ENCODE measurements around the gene JCHAIN. TPM values are rescaled to one million over a fixed set of nuclear protein-coding genes. Genes with fewer than 3 reads are reported as not detected.

JCHAIN gene
- total RNA-seq, 2 donors from 2014 or later: not detected

GRCh38 chr4:70607334-70607853, 58.9 kb downstream of the JCHAIN start:
- H3K9me3 Mint-ChIP-seq: no peaks in the 10 kb centered on the region
- no peak overlapping the region for H3K27ac Mint-ChIP-seq
- no peak for ATAC-seq (replicated peaks)
- no peak overlapping the region for H3K4me3 Mint-ChIP-seq
- H3K4me1 Mint-ChIP-seq: no peaks in the 10 kb centered on the region
- H3K27me3 Mint-ChIP-seq: peaks cover 21% of the 10 kb centered on the region
- no peaks in the 10 kb centered on the region for H3K36me3 Mint-ChIP-seq (ENCODE audit: low read depth)

GRCh38 chr4:70606459-70606858, 59.8 kb downstream of the JCHAIN start:
- Mint-ChIP-seq H3K27ac (no peak overlapping the region), H3K27me3 (peaks cover 15% of the 10 kb centered on the region), H3K9me3 (no peaks in the 10 kb centered on the region), H3K4me1 (no peaks in the 10 kb centered on the region), H3K4me3 (no peak overlapping the region), H3K36me3 (ENCODE audit: low read depth) (no peaks in the 10 kb centered on the region)
- no peak for ATAC-seq (replicated peaks)

Other genes starting within 250 kb of the JCHAIN start
- gene MUC7, start 194.3 kb downstream of the JCHAIN start, total RNA-seq: not detected
- gene AMTN, start 147.9 kb downstream of the JCHAIN start, total RNA-seq: not detected
- gene AMBN, start 74.3 kb downstream of the JCHAIN start, total RNA-seq: not detected
- not detected for gene ENAM, start 37.8 kb downstream of the JCHAIN start, total RNA-seq
- 10 to 100 TPM; 23.8 to 29.1 TPM for gene UTP3, start 22.0 kb upstream of the JCHAIN start, total RNA-seq
- gene RUFY3, start 55.5 kb upstream of the JCHAIN start, total RNA-seq: 10 to 100 TPM; 14.1 to 14.9 TPM
- gene GRSF1, start 173.4 kb upstream of the JCHAIN start, total RNA-seq: 10 to 100 TPM; 88.5 to 91.3 TPM
- 10 to 100 TPM; 16.6 to 21.2 TPM for gene MOB1B, start 235.9 kb upstream of the JCHAIN start, total RNA-seq